ENCODE data around the gene RPE.
A peak's percentile ranks its signal among the peaks of the same experiment; 100 is the strongest.

The RPE gene

GRCh38 chr2:210000464-210001324 lies 1.7 kb upstream of the RPE start:
- H3K9me3 ChIP-seq (ENCODE audit: control insufficient read depth, insufficient read depth, low read length): no peaks in the 10 kb centered on the region
- H3K9ac ChIP-seq (ENCODE audit: low read depth, low read length): no peak overlapping the region
- peaks cover 15% of the 10 kb centered on the region for H3K36me3 ChIP-seq (ENCODE audit: control insufficient read depth, insufficient read depth, low read length)
- no peaks in the 10 kb centered on the region for H3K27me3 ChIP-seq (ENCODE audit: control insufficient read depth, insufficient read depth, low read length)
- no peak overlapping the region for H3K4me3 ChIP-seq (ENCODE audit: low read depth, low read length)
- no peak overlapping the region for H3K27ac ChIP-seq (ENCODE audit: low read depth, low read length)
- H3K4me1 ChIP-seq (ENCODE audit: control insufficient read depth, insufficient read depth, low read length): peaks cover 15% of the 10 kb centered on the region; the same call in 1 of the 2 replicates

- Histone ChIP-seq H3K27me3 (ENCODE audit: control insufficient read depth, insufficient read depth, low read length) (no peaks in the 10 kb centered on the region), H3K36me3 (ENCODE audit: control insufficient read depth, insufficient read depth, low read length) (peaks cover 30% of the 10 kb centered on the region), H3K9me3 (ENCODE audit: control insufficient read depth, insufficient read depth, low read length) (no peaks in the 10 kb centered on the region), H3K9ac (ENCODE audit: low read depth, low read length) (peak overlapping the region; percentile 89; the same call in 1 of the 2 replicates), H3K27ac (ENCODE audit: low read depth, low read length) (no peak overlapping the region), H3K4me1 (ENCODE audit: control insufficient read depth, insufficient read depth, low read length) (peaks cover 15% of the 10 kb centered on the region; the same call in 1 of the 2 replicates), H3K4me3 (ENCODE audit: low read depth, low read length) (peak overlapping the region; percentile 79)
These were observed 921 bp downstream of the RPE start for GRCh38 chr2:210003359-210003758.

- Histone ChIP-seq H3K9ac (ENCODE audit: low read depth, low read length) (no peak overlapping the region), H3K27ac (ENCODE audit: low read depth, low read length) (no peak overlapping the region), H3K36me3 (ENCODE audit: control insufficient read depth, insufficient read depth, low read length) (peaks cover 39% of the 10 kb centered on the region), H3K4me1 (ENCODE audit: control insufficient read depth, insufficient read depth, low read length) (peaks cover 15% of the 10 kb centered on the region; the same call in 1 of the 2 replicates), H3K4me3 (ENCODE audit: low read depth, low read length) (no peak overlapping the region), H3K27me3 (ENCODE audit: control insufficient read depth, insufficient read depth, low read length) (no peaks in the 10 kb centered on the region), H3K9me3 (ENCODE audit: control insufficient read depth, insufficient read depth, low read length) (no peaks in the 10 kb centered on the region)
These were observed 2.4 kb downstream of the RPE start for GRCh38 chr2:210004881-210005280.

GRCh38 chr2:210007895-210008294 lies 5.5 kb downstream of the RPE start:
- Histone ChIP-seq H3K4me3 (ENCODE audit: low read depth, low read length) (no peak overlapping the region), H3K27me3 (ENCODE audit: control insufficient read depth, insufficient read depth, low read length) (no peaks in the 10 kb centered on the region), H3K27ac (ENCODE audit: low read depth, low read length) (no peak overlapping the region), H3K9me3 (ENCODE audit: control insufficient read depth, insufficient read depth, low read length) (no peaks in the 10 kb centered on the region), H3K9ac (ENCODE audit: low read depth, low read length) (no peak overlapping the region), H3K4me1 (ENCODE audit: control insufficient read depth, insufficient read depth, low read length) (peaks cover 10% of the 10 kb centered on the region; the same call in 1 of the 2 replicates), H3K36me3 (ENCODE audit: control insufficient read depth, insufficient read depth, low read length) (peaks cover 68% of the 10 kb centered on the region)

GRCh38 chr2:210009126-210009525 lies 6.7 kb downstream of the RPE start:
- H3K36me3 ChIP-seq (ENCODE audit: control insufficient read depth, insufficient read depth, low read length): peaks cover 74% of the 10 kb centered on the region
- H3K27ac ChIP-seq (ENCODE audit: low read depth, low read length): no peak overlapping the region
- H3K4me1 ChIP-seq (ENCODE audit: control insufficient read depth, insufficient read depth, low read length): peaks cover 1% of the 10 kb centered on the region; the same call in 1 of the 2 replicates
- H3K4me3 ChIP-seq (ENCODE audit: low read depth, low read length): no peak overlapping the region
- no peaks in the 10 kb centered on the region for H3K9me3 ChIP-seq (ENCODE audit: control insufficient read depth, insufficient read depth, low read length)
- no peaks in the 10 kb centered on the region for H3K27me3 ChIP-seq (ENCODE audit: control insufficient read depth, insufficient read depth, low read length)
- no peak overlapping the region for H3K9ac ChIP-seq (ENCODE audit: low read depth, low read length)

GRCh38 chr2:210009896-210010295 lies 7.5 kb downstream of the RPE start:
- no peak overlapping the region for H3K27ac ChIP-seq (ENCODE audit: low read depth, low read length)

GRCh38 chr2:210020138-210020537 lies 17.7 kb downstream of the RPE start:
- Histone ChIP-seq H3K27me3 (ENCODE audit: control insufficient read depth, insufficient read depth, low read length) (no peaks in the 10 kb centered on the region), H3K27ac (ENCODE audit: low read depth, low read length) (no peak overlapping the region), H3K9me3 (ENCODE audit: control insufficient read depth, insufficient read depth, low read length) (no peaks in the 10 kb centered on the region), H3K4me1 (ENCODE audit: control insufficient read depth, insufficient read depth, low read length) (no peaks in the 10 kb centered on the region), H3K9ac (ENCODE audit: low read depth, low read length) (no peak overlapping the region), H3K36me3 (ENCODE audit: control insufficient read depth, insufficient read depth, low read length) (peaks cover 98% of the 10 kb centered on the region), H3K4me3 (ENCODE audit: low read depth, low read length) (no peak overlapping the region)

More at GRCh38 chr2:210009896-210010295, 7.5 kb downstream of the RPE start:
- H3K4me3 ChIP-seq (ENCODE audit: low read depth, low read length): no peak overlapping the region
- H3K9ac ChIP-seq (ENCODE audit: low read depth, low read length): no peak overlapping the region
- no peaks in the 10 kb centered on the region for H3K9me3 ChIP-seq (ENCODE audit: control insufficient read depth, insufficient read depth, low read length)
- H3K27me3 ChIP-seq (ENCODE audit: control insufficient read depth, insufficient read depth, low read length): no peaks in the 10 kb centered on the region
- no peaks in the 10 kb centered on the region for H3K4me1 ChIP-seq (ENCODE audit: control insufficient read depth, insufficient read depth, low read length)
- peaks cover 77% of the 10 kb centered on the region for H3K36me3 ChIP-seq (ENCODE audit: control insufficient read depth, insufficient read depth, low read length)

GRCh38 chr2:210022824-210023223 lies 20.4 kb downstream of the RPE start:
- Histone ChIP-seq H3K27ac (ENCODE audit: low read depth, low read length) (no peak overlapping the region), H3K27me3 (ENCODE audit: control insufficient read depth, insufficient read depth, low read length) (no peaks in the 10 kb centered on the region), H3K9ac (ENCODE audit: low read depth, low read length) (no peak overlapping the region), H3K36me3 (ENCODE audit: control insufficient read depth, insufficient read depth, low read length) (peaks cover 84% of the 10 kb centered on the region), H3K4me3 (ENCODE audit: low read depth, low read length) (no peak overlapping the region), H3K9me3 (ENCODE audit: control insufficient read depth, insufficient read depth, low read length) (no peaks in the 10 kb centered on the region), H3K4me1 (ENCODE audit: control insufficient read depth, insufficient read depth, low read length) (no peaks in the 10 kb centered on the region)

GRCh38 chr2:210027608-210028007 lies 25.2 kb downstream of the RPE start:
- Histone ChIP-seq H3K36me3 (ENCODE audit: control insufficient read depth, insufficient read depth, low read length) (peaks cover 36% of the 10 kb centered on the region), H3K27me3 (ENCODE audit: control insufficient read depth, insufficient read depth, low read length) (no peaks in the 10 kb centered on the region), H3K4me3 (ENCODE audit: low read depth, low read length) (no peak overlapping the region), H3K4me1 (ENCODE audit: control insufficient read depth, insufficient read depth, low read length) (no peaks in the 10 kb centered on the region), H3K27ac (ENCODE audit: low read depth, low read length) (no peak overlapping the region), H3K9me3 (ENCODE audit: control insufficient read depth, insufficient read depth, low read length) (no peaks in the 10 kb centered on the region), H3K9ac (ENCODE audit: low read depth, low read length) (no peak overlapping the region)

- Histone ChIP-seq H3K4me1 (ENCODE audit: control insufficient read depth, insufficient read depth, low read length) (no peaks in the 10 kb centered on the region), H3K9me3 (ENCODE audit: control insufficient read depth, insufficient read depth, low read length) (no peaks in the 10 kb centered on the region), H3K36me3 (ENCODE audit: control insufficient read depth, insufficient read depth, low read length) (peaks cover 30% of the 10 kb centered on the region), H3K4me3 (ENCODE audit: low read depth, low read length) (no peak overlapping the region), H3K9ac (ENCODE audit: low read depth, low read length) (no peak overlapping the region), H3K27me3 (ENCODE audit: control insufficient read depth, insufficient read depth, low read length) (no peaks in the 10 kb centered on the region), H3K27ac (ENCODE audit: low read depth, low read length) (no peak overlapping the region)
These were observed 25.7 kb downstream of the RPE start for GRCh38 chr2:210028178-210028577.

- Histone ChIP-seq H3K36me3 (ENCODE audit: control insufficient read depth, insufficient read depth, low read length) (no peaks in the 10 kb centered on the region), H3K27ac (ENCODE audit: low read depth, low read length) (no peak overlapping the region), H3K4me1 (ENCODE audit: control insufficient read depth, insufficient read depth, low read length) (no peaks in the 10 kb centered on the region), H3K9me3 (ENCODE audit: control insufficient read depth, insufficient read depth, low read length) (no peaks in the 10 kb centered on the region), H3K9ac (ENCODE audit: low read depth, low read length) (no peak overlapping the region), H3K27me3 (ENCODE audit: control insufficient read depth, insufficient read depth, low read length) (no peaks in the 10 kb centered on the region), H3K4me3 (ENCODE audit: low read depth, low read length) (no peak overlapping the region)
These were observed 31.7 kb downstream of the RPE start for GRCh38 chr2:210034087-210034683.

Measured in HUES48 (cell line).